Measurements from ENCODE around the gene MICAL2. TPM values are rescaled to one million over a fixed set of nuclear protein-coding genes. Genes with fewer than 3 reads are reported as not detected.
A peak's percentile ranks its signal among the peaks of the same experiment; 100 is the strongest.

The MICAL2 gene
- total RNA-seq, 1 donor from 2014 or later = 79.6 TPM

GRCh38 chr11:12114193-12115033, 4.0 kb downstream of the MICAL2 start:
- DNase-seq (ENCODE audit: low read depth in 2 of 2) = peak; percentile 74 to 80

DNA sequence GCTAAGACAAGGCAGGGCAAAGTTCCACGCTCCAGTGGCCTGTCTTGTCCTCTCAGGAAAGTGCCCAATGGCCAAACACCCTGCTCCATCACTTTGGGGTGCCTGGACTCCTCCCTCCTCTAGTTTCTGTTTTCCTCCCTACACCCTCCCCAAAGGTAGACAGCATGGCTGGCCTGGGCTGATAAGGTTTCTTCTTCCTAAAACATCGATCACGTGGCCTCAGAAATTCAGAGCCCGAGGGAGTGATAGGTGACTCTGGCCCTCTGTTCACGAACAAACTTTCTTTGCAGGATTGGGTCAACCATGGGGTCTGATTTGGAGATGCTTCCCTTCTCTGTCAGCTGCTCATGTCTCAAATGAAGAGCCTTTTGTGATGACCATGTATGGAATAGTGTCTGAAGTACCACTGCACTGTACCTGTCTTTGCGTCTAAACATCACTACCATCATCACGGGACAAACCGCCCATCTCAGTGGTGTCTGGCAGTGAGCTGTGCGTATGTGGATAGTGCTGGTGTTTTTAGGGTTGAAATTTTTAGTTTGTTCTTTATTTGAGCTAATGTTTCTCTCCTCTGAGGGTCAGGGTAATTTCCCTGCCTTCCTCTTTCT, 6.1 kb downstream of the MICAL2 start:
- DNase-seq (ENCODE audit: low read depth in 2 of 2) = no peak

GRCh38 chr11:12117200-12117599, 6.8 kb downstream of the MICAL2 start:
- no peak for DNase-seq (ENCODE audit: low read depth in 2 of 2)

DNA sequence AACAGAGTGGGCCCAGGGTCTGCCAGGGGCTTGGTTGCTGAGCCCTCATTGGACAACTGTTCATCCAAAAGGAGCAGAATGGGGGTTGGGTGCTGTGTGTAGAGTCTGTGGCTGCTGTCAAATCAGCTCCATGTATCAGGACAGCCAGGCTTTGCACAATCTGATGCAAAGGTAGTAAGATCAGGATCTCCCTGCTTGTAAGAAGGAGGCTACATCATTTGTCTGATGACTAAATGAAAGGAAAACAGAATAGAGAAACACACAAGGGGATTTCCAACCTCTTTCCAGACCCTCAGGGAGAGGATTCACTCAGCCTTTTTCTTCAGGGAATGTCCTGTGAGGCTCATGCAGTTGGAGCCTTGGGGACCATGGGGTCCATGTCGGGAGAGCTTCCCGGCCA, 7.2 kb downstream of the MICAL2 start:
- no peak for DNase-seq (ENCODE audit: low read depth in 2 of 2)

- no peak for DNase-seq (ENCODE audit: low read depth in 2 of 2)
Measured at GRCh38 chr11:12118949-12119348, 8.6 kb downstream of the MICAL2 start.

- DNase-seq (ENCODE audit: low read depth in 2 of 2) = no peak
Measured at GRCh38 chr11:12119502-12119901, 9.1 kb downstream of the MICAL2 start.

DNA sequence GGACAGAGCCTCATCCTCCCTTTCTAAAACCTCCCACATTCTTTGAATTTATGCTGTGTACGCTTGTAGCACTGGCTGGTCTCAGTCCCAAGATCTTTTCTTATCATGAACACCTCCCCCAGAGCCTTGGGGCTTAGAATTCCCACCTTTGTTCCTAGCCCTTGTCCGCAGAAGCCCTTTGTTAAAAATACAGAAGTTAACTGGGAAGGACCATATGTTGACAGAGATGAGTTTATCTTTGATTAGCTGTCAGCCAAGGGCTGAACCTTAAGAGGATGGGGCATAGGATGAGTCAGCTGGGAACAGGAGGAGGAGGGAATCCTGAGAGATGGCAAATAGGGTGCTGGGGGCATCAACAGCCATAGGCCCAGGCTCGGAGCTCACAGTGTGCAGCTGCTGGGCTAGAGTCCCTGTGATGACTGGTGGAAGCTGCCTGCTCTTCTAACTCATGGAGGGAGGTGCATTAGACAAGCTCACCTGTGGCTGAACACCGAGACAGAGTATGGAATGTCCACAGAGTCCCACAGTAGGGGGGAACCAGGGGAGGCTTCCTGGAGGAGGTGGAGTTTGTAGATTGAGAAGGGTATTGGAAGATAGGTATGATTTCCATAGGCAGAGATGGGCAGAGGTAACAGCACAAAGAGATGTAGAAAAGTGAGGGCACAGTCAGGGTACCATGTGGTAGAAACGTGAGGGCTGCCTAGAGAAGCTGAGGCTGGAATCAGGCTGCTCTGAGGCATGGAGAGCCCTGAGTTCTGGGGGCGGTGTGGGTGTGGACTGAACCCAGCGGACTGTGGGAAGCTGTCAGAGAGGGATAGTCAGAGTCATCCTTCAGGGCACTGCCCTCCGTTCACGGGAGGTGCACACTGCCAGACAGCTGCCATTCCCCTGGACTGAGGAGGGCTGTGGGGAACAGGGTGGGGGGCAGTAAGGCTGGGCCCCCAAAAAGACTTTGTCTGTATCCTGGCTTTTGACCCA, 9.9 kb downstream of the MICAL2 start:
- no peak for DNase-seq (ENCODE audit: low read depth in 2 of 2)

DNA sequence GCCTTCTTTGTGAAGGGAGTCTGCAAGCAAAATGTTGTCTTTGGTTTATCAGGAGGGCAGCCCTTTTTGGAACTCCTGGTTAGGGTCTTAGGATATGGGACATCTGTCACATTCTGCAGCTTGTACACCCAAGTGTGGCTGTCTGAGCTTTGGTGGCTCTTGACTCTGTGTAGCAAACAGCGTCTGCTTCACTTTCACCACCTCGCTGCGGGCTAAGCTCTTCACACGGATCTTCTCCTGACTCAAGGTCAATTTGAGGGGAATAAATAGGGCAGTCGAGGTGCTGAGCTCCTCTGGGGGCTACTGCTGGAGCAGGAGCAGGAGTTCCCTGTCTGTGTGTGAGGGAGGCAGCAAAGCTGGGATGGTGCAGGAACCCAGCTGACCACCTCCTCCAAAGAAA, 10.6 kb downstream of the MICAL2 start:
- no peak for DNase-seq (ENCODE audit: low read depth in 2 of 2)

DNA sequence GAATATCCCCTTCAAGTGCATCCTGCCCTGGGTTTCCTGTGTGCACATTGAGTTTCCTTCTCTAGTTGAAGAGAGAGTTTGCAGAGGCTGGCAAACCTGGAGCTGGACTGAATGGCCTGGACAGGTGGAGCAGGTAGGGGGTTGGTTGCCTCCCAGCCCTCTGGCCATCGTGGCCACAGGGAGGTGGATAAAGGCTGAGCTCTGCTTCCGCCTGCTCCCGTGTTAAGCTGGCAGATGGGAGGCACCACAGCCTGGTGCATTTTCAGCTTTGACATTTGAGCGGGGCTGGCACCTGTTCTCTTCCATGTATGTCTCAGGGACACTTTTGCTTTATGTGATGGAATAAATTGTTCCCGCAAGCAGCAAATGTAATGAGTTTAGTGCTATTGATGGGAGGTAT, 11.1 kb downstream of the MICAL2 start:
- DNase-seq (ENCODE audit: low read depth in 2 of 2) = no peak

- peak in 1 of 2 donors; percentile 39 for DNase-seq (ENCODE audit: low read depth in 2 of 2)
Measured at GRCh38 chr11:12122083-12122482, 11.7 kb downstream of the MICAL2 start.

DNA sequence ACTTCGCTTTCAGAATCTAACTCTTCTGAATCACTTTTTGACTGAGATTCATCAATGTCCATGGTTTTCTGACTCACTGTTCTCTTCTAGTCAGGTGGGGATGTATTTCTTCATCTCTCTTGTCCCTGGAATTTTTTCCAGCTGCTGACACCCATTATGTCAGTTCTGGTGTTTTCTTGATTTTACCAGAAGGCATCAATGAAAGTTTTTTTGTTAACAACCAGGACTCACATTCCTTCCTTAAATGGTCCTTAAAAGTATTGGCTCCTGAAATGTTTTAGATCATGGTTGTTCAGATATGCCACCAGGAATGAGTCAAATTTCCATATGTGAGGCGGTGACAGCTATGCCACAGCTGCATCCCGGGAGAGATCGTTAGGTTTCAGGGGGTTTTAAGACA, 12.9 kb downstream of the MICAL2 start:
- DNase-seq (ENCODE audit: low read depth in 2 of 2) = no peak

GRCh38 chr11:12123799-12124198, 13.4 kb downstream of the MICAL2 start:
- DNase-seq (ENCODE audit: low read depth in 2 of 2) = no peak

DNA sequence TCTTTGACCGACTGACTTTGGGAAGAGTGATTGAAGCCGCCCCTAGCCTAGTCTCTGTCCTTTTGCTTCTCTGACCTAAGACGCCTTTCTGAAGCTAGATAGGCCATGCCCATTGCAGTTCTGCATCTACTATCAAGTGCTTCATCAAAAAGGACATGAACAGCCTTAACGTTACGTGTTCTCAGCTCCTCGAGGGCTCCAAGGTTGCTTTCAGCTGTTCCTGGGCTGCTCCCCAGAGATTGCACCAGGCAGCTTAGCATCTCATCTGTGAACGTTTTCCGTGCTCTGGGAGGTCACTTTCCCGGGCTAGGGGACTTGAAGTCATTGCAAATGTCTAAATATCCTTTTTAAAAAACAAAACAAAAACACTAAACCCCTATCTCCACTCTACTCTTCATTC, 13.9 kb downstream of the MICAL2 start:
- no peak for DNase-seq (ENCODE audit: low read depth in 2 of 2)

DNA sequence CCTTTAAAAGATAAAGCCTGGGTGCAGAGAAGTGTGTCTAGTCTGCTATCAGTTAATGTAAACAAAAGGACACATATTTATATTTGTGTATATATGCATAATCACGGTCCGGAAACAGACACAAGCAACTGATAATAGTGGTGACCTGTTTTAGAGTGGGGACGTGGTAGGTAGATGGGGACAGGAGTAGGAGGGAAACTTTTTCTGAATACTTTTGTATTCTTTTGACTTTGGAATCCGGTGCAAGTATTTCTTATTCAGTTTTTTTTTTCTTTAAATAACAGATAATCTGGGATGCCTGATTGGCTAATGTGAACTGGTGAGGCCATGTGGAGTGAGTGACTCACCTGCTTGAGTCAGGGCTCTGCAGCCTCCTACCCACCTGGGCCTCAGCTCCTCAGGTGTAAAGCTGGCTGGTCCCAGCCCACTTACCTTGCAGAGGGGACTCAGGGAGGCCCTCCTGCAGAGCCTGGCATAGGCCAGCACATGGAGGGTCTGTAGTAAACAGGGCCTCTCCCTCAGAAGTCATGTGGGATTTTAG, 15.3 kb downstream of the MICAL2 start:
- no peak for DNase-seq (ENCODE audit: low read depth in 2 of 2)

GRCh38 chr11:12126344-12127019, 16.1 kb downstream of the MICAL2 start:
- DNase-seq (ENCODE audit: low read depth in 2 of 2) = no peak

DNA sequence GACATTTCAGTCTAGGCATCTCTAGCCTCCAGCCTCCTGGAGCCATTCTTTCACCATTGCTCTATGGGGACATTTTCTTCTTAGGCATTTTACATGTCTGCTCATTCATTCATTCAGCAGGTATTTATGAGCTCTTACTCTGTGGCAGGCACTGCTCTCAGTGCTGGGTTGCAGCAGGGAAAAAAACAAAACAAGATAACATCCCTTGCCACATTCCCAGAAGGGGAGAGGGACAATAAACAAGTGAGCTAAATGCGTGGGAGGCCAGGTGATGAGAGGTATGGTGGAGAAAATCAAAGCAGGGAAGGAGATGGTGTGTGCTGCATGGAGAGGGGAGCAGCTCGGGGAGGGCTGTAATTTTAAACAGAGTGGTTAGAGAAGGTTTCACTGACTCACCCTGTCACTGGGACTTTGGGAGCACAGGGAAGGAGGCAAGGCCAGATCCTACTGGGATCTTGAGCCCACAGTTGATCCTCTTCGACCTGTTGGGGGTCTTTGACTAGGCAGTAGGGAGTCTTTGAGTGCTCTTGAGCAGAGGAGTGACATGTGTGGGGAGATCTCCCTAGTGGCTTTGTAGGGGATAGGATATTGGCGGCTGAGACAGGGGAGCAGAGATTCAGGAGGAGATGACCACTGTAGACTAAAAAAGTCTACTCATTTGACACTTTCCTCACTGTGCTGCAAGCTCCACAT, 17.0 kb downstream of the MICAL2 start:
- DNase-seq (ENCODE audit: low read depth in 2 of 2) = no peak

- no peak for DNase-seq (ENCODE audit: low read depth in 2 of 2)
Measured at GRCh38 chr11:12128301-12128751, 17.9 kb downstream of the MICAL2 start.

DNA sequence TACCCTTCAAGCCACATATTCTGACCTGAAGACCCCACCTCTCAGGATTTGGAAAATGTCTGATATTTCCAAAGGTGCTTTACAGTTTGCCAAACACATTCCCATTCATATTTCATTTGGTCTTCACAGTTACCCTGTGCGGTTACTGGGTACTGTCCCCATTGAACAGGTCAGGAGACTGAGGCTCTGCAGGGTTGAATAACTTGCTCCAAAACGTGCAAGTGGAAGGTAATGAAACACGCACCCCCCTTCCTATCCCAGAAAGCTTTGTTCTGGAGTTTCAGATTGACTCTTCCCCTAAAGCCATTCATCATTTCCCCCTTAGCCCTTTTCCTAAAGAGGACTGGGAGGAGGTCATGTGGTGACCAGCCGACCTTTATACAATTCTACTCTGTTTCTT, 18.8 kb downstream of the MICAL2 start:
- no peak for DNase-seq (ENCODE audit: low read depth in 2 of 2)

- no peak for DNase-seq (ENCODE audit: low read depth in 2 of 2)
Measured at GRCh38 chr11:12130180-12130980, 20.0 kb downstream of the MICAL2 start.
